ENCODE data around the gene SLC25A52.
"Not testable (repeated sequence)": the region's sequence is repeated elsewhere in the genome, so short reads cannot be mapped to it uniquely, and the experiment has no call there.

The SLC25A52 gene

GRCh38 chr18:31739651-31740050 is 21.0 kb downstream of the SLC25A52 start:
- no peak for DNase-seq

DNA sequence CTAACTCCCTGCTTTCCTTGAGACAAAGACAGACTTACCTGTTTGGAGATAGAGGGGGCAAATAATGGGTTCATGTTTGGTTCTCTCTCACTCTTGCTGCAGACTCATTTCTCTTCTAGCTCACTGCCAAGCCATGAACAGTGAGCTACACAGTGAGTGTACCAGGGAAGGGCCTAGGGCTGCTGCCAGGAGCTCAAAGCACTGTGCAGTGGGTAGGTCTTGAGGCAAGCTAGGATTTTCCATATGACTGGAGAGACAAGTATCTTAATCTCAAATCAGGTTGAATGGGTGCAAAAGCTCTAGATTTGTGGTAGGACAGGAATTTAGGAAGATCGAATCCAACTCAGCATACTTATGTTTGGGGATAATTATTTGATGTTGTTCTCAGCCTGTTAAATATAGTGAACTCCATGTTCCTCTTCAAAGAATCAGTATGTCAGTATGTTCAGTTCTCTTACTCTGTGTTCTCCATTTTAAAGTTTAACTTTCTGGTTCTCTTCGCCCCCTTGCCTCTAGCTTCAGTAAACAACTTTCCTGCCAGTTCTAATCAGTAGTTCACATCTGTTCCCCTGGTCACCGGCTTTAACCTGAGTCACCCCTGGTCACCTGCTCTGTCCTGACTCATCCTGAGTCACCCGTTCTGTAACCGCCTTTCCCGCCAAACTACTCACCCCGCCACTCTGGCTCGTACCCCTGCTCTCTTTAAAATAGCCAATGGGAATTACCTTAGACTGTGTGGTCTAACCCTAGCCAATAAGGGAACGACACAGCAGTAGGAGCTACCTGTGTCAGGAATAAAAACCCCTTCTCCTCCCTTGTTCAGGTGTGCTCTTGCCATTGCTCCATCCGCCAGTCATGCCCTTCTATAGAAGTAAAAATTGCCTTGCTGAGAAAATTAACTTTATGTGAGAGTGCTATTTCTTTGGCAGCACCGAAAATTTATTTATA is 21.9 kb downstream of the SLC25A52 start:
- DNase-seq: peak; percentile 21

DNA sequence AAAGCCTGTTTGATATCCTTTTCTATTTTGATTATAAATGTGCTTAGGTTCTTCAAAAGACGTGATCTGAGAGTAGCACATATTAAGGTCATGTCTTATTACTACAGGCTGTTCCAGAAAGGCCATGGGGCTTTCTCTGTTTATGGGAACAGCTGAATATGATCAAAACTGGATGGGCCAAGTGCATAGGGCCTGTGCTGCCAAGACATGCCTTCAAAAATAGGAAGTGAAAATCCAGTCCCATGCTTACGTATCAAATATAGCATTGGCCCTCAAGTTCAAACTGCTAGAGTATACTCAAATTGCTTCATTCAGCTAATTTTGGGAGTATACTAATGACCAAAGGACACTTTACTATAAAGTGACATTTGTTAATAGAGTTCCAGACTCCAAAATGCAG is 24.1 kb downstream of the SLC25A52 start:
- no peak for DNase-seq

GRCh38 chr18:31731628-31732027 is 29.1 kb downstream of the SLC25A52 start:
- DNase-seq: no peak

DNA sequence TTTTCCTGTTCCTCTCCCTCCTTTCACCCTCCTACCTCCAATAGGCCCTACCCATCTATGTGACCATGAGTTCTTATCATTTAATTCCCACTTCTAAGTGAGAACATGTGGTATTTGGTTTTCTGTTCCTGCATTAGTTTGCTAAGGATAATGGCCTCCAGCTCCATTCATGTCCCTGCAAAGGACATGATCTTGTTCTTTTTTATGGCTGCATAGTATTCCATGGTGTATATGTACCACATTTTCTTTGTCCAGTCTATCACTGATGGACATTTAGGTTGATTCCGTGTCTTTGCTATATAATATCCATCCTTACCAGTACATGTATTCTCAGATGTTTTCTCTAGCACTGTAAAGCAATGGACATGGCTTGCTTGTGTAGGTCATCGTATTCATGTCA is 31.5 kb downstream of the SLC25A52 start:
- DNase-seq: not testable (repeated sequence)

DNA sequence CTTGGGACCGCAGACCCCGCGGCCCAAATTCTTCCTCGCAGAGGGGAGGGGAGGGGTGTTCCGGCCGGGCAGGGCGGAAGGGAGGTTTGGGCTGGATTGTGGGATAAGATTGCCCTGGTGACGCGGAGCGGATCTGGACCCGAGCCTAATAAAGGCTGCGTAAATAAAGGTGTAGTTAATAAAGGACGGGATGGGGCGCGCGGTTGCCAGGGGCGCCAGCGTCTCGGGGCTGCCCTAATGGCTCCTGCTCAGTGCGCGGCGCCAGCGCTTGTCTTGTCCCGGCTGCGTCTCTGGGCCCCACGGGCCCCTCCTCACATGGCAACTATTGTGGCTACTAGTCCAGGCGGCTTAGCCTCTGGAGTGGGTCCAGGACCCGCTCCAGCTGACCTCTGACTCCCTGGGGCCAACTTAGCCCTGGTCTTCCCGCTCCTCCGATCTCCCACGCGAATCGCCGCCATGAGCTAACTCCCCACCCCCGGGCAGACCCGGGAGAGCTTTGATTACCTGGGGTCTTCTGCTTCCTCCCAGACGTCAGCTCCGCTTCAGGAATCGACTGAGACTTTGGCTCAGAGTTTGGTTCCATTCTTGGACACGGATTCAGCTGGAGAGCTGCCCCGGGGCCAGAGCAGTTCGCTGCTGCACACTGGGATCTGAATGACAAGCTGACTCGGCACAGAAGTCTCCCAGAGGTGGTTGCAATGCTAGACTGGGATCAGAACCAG is 36.5 kb downstream of the SLC25A52 start:
- DNase-seq: no peak

DNA sequence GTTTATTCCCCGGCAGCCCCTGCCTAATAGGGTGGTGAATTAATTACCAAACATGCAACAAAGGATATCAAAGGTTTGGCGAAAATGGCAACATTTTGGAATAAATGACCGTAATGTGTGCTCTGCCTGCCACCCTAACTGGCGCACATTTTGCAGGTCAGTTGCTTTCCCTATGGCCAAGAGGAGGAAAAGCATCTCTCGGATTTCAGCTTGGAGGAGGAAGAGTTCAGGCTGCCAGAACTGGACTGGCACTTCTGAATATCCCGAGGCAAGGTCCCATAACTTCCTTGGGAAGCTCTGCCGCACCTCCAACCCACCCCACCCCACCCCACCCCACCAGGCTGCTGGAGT is 37.1 kb downstream of the SLC25A52 start:
- DNase-seq: no peak

DNA sequence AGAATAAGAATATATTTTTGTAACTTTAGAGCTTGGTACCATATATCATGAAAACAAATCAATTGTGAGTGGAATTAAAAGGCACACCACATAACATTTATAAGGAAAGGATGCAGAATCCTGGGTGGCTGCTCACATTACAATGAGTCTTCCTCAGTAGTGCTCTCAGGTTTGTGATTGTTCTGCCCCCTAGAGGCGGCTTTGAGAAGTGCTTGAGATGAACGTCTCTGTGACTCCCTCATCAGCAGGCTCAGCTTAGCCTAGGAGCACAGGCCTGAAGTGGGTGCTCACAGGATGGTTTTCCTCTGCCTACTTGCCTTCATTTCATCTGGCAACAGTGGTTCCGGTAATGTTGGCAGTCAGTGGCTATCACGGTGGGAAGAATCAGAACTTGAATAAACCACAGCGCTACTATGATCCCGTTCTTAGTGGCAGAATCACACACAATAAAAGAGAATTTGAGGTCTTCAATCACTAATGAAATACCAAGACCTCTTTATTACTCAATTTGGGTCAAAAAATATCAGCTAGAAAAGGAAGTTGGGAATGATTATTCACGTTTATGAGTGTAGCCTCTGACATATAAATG is 38.2 kb downstream of the SLC25A52 start:
- peak; percentile 91 for DNase-seq

DNA sequence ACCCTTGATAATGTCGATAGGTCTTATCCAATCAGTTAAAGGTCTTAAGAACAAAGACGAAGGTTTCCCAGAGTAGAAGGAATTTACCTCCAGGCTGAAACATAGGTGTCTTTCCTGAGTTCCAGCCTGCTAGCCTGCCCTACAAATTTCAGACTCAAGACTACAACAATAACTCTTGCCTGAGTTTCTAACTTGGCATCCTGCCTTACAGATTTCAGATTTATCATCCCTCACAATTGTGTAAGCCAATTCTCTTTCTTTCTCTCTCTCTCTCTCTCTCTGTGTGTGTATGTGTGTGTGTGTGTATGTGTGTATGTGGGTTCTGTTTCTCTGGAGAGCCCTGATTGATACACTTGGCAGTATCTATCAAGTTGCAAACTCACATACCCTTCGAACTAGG is 39.1 kb downstream of the SLC25A52 start:
- DNase-seq: no peak

GRCh38 chr18:31720867-31721266 is 39.8 kb downstream of the SLC25A52 start:
- DNase-seq: no peak

DNA sequence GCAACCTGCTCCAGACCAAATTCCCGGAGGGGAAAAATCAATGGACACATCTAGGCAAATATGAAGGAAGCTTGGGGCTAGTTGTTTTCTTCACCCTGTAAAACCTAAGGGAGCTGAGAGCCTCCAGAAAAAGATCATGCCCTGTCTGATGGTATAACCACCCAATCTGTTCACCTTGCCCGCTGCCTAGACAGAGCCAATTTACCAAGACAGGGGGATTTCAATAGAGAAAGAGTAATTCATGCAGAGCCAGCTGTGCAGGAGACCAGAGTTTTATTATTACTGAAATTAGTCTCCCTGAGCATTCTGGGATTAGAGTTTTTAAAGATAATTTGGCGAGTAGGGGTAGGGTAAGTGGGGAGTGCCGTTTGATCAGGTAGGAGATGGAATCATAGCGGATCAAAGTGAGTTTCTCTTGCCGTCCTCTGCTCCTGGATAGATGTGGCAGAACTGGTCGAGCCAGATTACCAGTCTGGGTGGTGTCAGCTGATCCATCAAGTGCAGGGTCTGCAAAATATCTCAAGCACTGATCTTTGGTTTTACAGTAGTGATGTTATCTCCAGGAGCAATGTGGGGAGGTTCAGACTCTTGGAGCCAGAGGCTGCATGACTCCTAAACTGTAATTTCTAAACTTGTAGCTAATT is 41.2 kb downstream of the SLC25A52 start:
- no peak for DNase-seq

- no peak for DNase-seq
These were observed 42.3 kb downstream of the SLC25A52 start for GRCh38 chr18:31718386-31718785.

DNA sequence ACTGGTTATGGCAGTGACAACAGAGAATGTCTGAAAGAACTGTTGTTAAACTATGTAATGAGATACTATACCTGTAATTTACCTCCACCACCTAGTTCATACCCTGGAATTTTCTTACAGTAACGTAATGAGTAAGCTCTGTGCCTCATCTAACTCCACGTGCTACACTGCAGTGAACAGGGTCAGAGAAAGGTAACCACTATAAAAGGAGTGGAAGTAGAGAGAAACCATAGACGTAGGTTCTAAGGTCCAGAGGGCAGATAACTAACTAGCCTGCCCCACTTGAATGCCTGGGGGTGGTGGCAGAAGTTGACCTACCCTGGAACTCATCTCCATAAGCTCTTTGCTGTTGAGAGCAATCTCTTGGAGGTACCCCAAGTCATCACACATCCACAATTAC is 44.3 kb downstream of the SLC25A52 start:
- DNase-seq: no peak

- DNase-seq: peak; percentile 87
These were observed 49.1 kb downstream of the SLC25A52 start for GRCh38 chr18:31711365-31712172.

- DNase-seq: peak; percentile 71
These were observed 49.9 kb downstream of the SLC25A52 start for GRCh38 chr18:31710826-31711225.
